H1 (cell line): ENCODE results near the gene STXBP6. TPM values are rescaled to one million over a fixed set of nuclear protein-coding genes. Genes with fewer than 3 reads are reported as not detected.

Source experiments
- CTCF ChIA-PET: fragments of 300-600 bp; sonication (Branson Sonifier 250); formaldehyde crosslinking; loops from one replicate; lab custom pipeline; 2021; ENCODE audit not compliant: partially characterized antibody; lab: Charles Lee
- POLR2A ChIA-PET: fragments of 300-600 bp; sonication (Branson Sonifier 250); formaldehyde crosslinking; loops from one replicate; lab custom pipeline; 2021; ENCODE audit warnings: inconsistent platforms; ENCODE audit not compliant: partially characterized antibody; lab: Charles Lee
- DNase-seq, 2 experiments: peaks; one replicate each; pipeline versions ENCODE4 v3.0.0 to v3.0.0-alpha.2; 2010 to 2022; ENCODE audit warnings: low spot score in 2 of 2, low read depth in 1 of 2, mixed read lengths in 1 of 2
- FAIRE-seq: peaks from 2 replicates; lab custom pipeline; 2011; peaks lifted over from hg19 to GRCh38; lab: Jason Lieb, UNC
- H2AFZ ChIP-seq: 2 replicates; pipeline ENCODE4 v1.8.1; 2012; ENCODE audit warnings: low read length, inconsistent platforms
- H2AK5ac ChIP-seq: 2 replicates; pipeline ENCODE4 v1.6.1; 2013; ENCODE audit warnings: low read depth, low read length
- H2BK120ac ChIP-seq: replicated peaks from 2 replicates; pipeline ENCODE3; 2013; ENCODE audit warnings: low read depth, low read length, inconsistent platforms
- H2BK12ac ChIP-seq: 2 replicates; pipeline ENCODE4 v1.6.1; 2013; ENCODE audit warnings: low read depth, low read length
- H2BK15ac ChIP-seq: 2 replicates; pipeline ENCODE4 v1.6.1; 2013; ENCODE audit warnings: low read length
- H2BK20ac ChIP-seq: 2 replicates; pipeline ENCODE4 v1.6.1; 2013; ENCODE audit warnings: low read length
- H2BK5ac ChIP-seq: 2 replicates; pipeline ENCODE4 v1.6.1; 2013; ENCODE audit warnings: low read depth, low read length
- H3K14ac ChIP-seq: 2 replicates; pipeline ENCODE4 v1.6.1; 2013; ENCODE audit warnings: inconsistent platforms; ENCODE audit not compliant: insufficient read length
- H3K18ac ChIP-seq: 2 replicates; pipeline ENCODE4 v1.6.1; 2013; ENCODE audit warnings: low read length; ENCODE audit errors: extremely low read depth
- H3K23ac ChIP-seq: 2 replicates; pipeline ENCODE4 v1.6.1; 2013; ENCODE audit warnings: inconsistent platforms; ENCODE audit not compliant: insufficient read length
- H3K23me2 ChIP-seq: 2 replicates; pipeline ENCODE4 v1.6.1; 2013; ENCODE audit warnings: low read depth, low read length
- H3K27ac ChIP-seq: 2 replicates; pipeline ENCODE4 v1.6.1; 2011; ENCODE audit warnings: low read depth, low read length, inconsistent platforms
- H3K27me3 ChIP-seq, 4 experiments: replicated peaks in 1 of 4; 1 replicate in 1 of 4; 2 replicates in 3 of 4; pipeline versions ENCODE4 v1.6.1 to v1.8.1; 2011 to 2013; ENCODE audit warnings: low read length in 3 of 4, mild to moderate bottlenecking in 3 of 4, inconsistent platforms in 2 of 4, mixed read lengths in 2 of 4, moderate library complexity in 1 of 4; ENCODE audit not compliant: control insufficient read depth in 3 of 4, insufficient read depth in 3 of 4; ENCODE audit errors: extremely low read depth in 1 of 4
- H3K36me3 ChIP-seq, 4 experiments: 2 replicates each; pipeline versions ENCODE4 v1.6.1 to v1.8.1; 2011 to 2013; ENCODE audit warnings: mild to moderate bottlenecking in 4 of 4, low read length in 3 of 4, moderate library complexity in 2 of 4, control low read depth in 1 of 4, inconsistent platforms in 1 of 4; ENCODE audit not compliant: insufficient read depth in 4 of 4, control insufficient read depth in 2 of 4
- H3K4ac ChIP-seq: replicated peaks from 2 replicates; pipeline ENCODE3; 2013; ENCODE audit warnings: low read length, low read depth, mixed read lengths, inconsistent platforms; ENCODE audit not compliant: insufficient read length
- H3K4me1 ChIP-seq, 4 experiments: replicated peaks in 1 of 4; 1 replicate in 1 of 4; 2 replicates in 3 of 4; pipeline versions ENCODE4 v1.6.1 to v1.8.1; 2011 to 2013; ENCODE audit warnings: low read length in 3 of 4, inconsistent platforms in 2 of 4, mixed read lengths in 1 of 4; ENCODE audit not compliant: insufficient read depth in 4 of 4, control insufficient read depth in 3 of 4
- H3K4me2 ChIP-seq, 2 experiments: 2 replicates each; pipeline versions ENCODE4 v1.6.1 to v1.8.1; 2011 to 2013; ENCODE audit warnings: low read depth in 2 of 2, low read length in 2 of 2, control low read depth in 1 of 2, inconsistent platforms in 1 of 2, mild to moderate bottlenecking in 1 of 2; ENCODE audit not compliant: insufficient read depth in 1 of 2
- H3K4me3 ChIP-seq, 4 experiments: fragments of 200-600, 300-600 bp in 1 of 4; sonication (generic), shearing (Covaris generic), sonication (Bioruptor Twin) in 1 of 4; 2 replicates each; pipeline versions ENCODE4 v1.5.1 to v1.8.1; 2011 to 2016; ENCODE audit warnings: low read length in 4 of 4, low read depth in 3 of 4, control low read depth in 2 of 4, inconsistent platforms in 2 of 4, mild to moderate bottlenecking in 2 of 4, mixed read lengths in 1 of 4, moderate library complexity in 1 of 4; ENCODE audit not compliant: insufficient read depth in 2 of 4; ENCODE audit errors: extremely low read depth in 1 of 4
- H3K56ac ChIP-seq: replicated peaks from 2 replicates; pipeline ENCODE3; 2013; ENCODE audit warnings: low read depth, mild to moderate bottlenecking, mixed read lengths, low read length, inconsistent platforms; ENCODE audit not compliant: insufficient read length
- H3K79me1 ChIP-seq: 2 replicates; pipeline ENCODE4 v1.6.1; 2013; ENCODE audit warnings: low read depth, low read length, control low read depth
- H3K79me2 ChIP-seq, 2 experiments: 2 replicates each; pipeline versions ENCODE4 v1.6.1 to v1.8.1; 2012 to 2013; ENCODE audit warnings: low read length in 2 of 2, mild to moderate bottlenecking in 2 of 2, inconsistent platforms in 1 of 2; ENCODE audit not compliant: insufficient read depth in 2 of 2, control insufficient read depth in 1 of 2
- H3K9ac ChIP-seq, 4 experiments: replicated peaks in 1 of 4; 1 replicate in 1 of 4; 2 replicates in 3 of 4; pipeline versions ENCODE4 v1.6.1 to v1.8.1; 2011 to 2013; ENCODE audit warnings: low read depth in 3 of 4, low read length in 3 of 4, control low read depth in 2 of 4, mild to moderate bottlenecking in 2 of 4, moderate library complexity in 2 of 4, inconsistent platforms in 1 of 4; ENCODE audit errors: extremely low read depth in 1 of 4
- H3K9me3 ChIP-seq, 2 experiments: 2 replicates each; pipeline versions ENCODE4 v1.6.1 to v1.8.1; 2012 to 2013; ENCODE audit warnings: mild to moderate bottlenecking in 2 of 2, moderate library complexity in 2 of 2, control low read depth in 1 of 2, inconsistent platforms in 1 of 2, low read depth in 1 of 2, low read length in 1 of 2, mixed read lengths in 1 of 2; ENCODE audit not compliant: insufficient read depth in 2 of 2
- H4K20me1 ChIP-seq, 2 experiments: replicated peaks in 1 of 2; 2 replicates each; pipeline versions ENCODE3 to v1.8.1; 2011 to 2013; ENCODE audit warnings: inconsistent platforms in 2 of 2, low read length in 2 of 2, mild to moderate bottlenecking in 1 of 2; ENCODE audit not compliant: insufficient read depth in 2 of 2, control insufficient read depth in 1 of 2
- H4K5ac ChIP-seq: 2 replicates; pipeline ENCODE4 v1.6.1; 2013; ENCODE audit warnings: low read length, low read depth, mixed read lengths, inconsistent platforms; ENCODE audit not compliant: insufficient read length
- H4K8ac ChIP-seq: 2 replicates; pipeline ENCODE4 v1.8.0; 2013; ENCODE audit warnings: mild to moderate bottlenecking, moderate library complexity, low read length, inconsistent platforms; ENCODE audit not compliant: insufficient read depth; ENCODE audit errors: extremely low read depth
- H4K91ac ChIP-seq: replicated peaks from 2 replicates; pipeline ENCODE3; 2013; ENCODE audit warnings: low read length, mixed read lengths, inconsistent platforms; ENCODE audit not compliant: insufficient read length
- RAD21 ChIP-seq, 2 experiments: IDR thresholded peaks in 1 of 2; conservative IDR thresholded peaks in 1 of 2; 2 replicates each; pipeline ENCODE4 v1.6.1; 2011; ENCODE audit warnings: low read depth in 2 of 2, low read length in 2 of 2, improper control_type of control experiment in 1 of 2, inconsistent platforms in 1 of 2, mild to moderate bottlenecking in 1 of 2, moderate library complexity in 1 of 2
- WGBS, 2 experiments: shearing (Covaris generic) in 1 of 2; methylation state at CpG; one replicate each; pipeline versions ENCODE4 v1.1.6 to v1.1.7; 2013 to 2015; ENCODE audit warnings: low lambda C conversion rate in 2 of 2, mixed read lengths in 2 of 2, inconsistent platforms in 1 of 2, low coverage in 1 of 2, missing lambda C conversion rate in 1 of 2; ENCODE audit not compliant: insufficient replicate concordance in 2 of 2, insufficient coverage in 1 of 2, insufficient read length in 1 of 2; ENCODE audit errors: extremely low coverage in 1 of 2, missing lambda C conversion rate in 1 of 2; 5-methylcytosine and 5-hydroxymethylcytosine counted together
- polyA plus RNA-seq, 7 experiments: library from polyadenylated mRNA; depleted of rRNA in 3 of 7; stranded (reverse) in 5 of 7; unstranded in 2 of 7; fragments of >200 nt in 5 of 7; fragments of 200-250 nt in 2 of 7; gene quantifications; 1 replicate in 5 of 7; 2 replicates in 1 of 7; 4 replicates in 1 of 7; pipeline versions ENCODE4 v1.2.1 to v1.2.3, GENCODE V29; 2011 to 2013; ENCODE audit warnings: missing spikeins in 2 of 7, mixed read lengths in 2 of 7
- total RNA-seq: library from RNA; stranded (reverse); fragmentation: NEBNext Ultra II Directional; extraction: Animal tissue kit (Norgen Biotek cat#: 25700); gene quantifications from 2 replicates; pipeline ENCODE4 v1.2.1, GENCODE V29; 2021

STXBP6 gene
- total and polyA plus RNA-seq, 2 of the 8 experiments (the other 6 are each of a cell fraction or from before 2014, with no cell fraction given): 9.4 to 18.1 TPM

GRCh38 chr14:24870949-24871701, 178.8 kb downstream of the STXBP6 start:
- no peaks in the 10 kb centered on the region for H3K23me2 ChIP-seq
- H3K14ac ChIP-seq: no peak overlapping the region
- no peak overlapping the region for H4K91ac ChIP-seq
- ChIA-PET POLR2A (interaction anchor here (0.6 kb wide), 1 partner anchor 107 kb away, joined by 3 read pairs; no protein-coding TSS in a partner anchor), CTCF (interaction anchor here (0.7 to 1.5 kb wide), 2 partner anchors 17 to 61 kb away, joined by 3 to 7 read pairs; no protein-coding TSS in a partner anchor)
- H4K8ac ChIP-seq: no peak overlapping the region
- no peak overlapping the region for H3K18ac ChIP-seq
- no peaks in the 10 kb centered on the region for H4K20me1 ChIP-seq
- H3K4me1 ChIP-seq: peaks cover 0 to 2% (median 0%) of the 10 kb centered on the region in 4 experiments; a peak in 1 of 7 replicates
- 82 to 100% methylated on average over 1 to 4 of the region's 4 CpGs for WGBS, 2 experiments
- H2BK15ac ChIP-seq: no peak overlapping the region
- H3K23ac ChIP-seq: no peak overlapping the region
- no peak overlapping the region for H2BK5ac ChIP-seq
- no peaks in the 10 kb centered on the region; the same call in 1 of the 2 replicates for H3K79me1 ChIP-seq
- H3K27me3 ChIP-seq: no peaks in the 10 kb centered on the region
- no peak overlapping the region for H3K4me3 ChIP-seq
- H4K5ac ChIP-seq: no peak overlapping the region
- H3K79me2 ChIP-seq: no peaks in the 10 kb centered on the region
- no peak overlapping the region for H3K9ac ChIP-seq
- H2BK12ac ChIP-seq: no peak overlapping the region
- no peak overlapping the region for H2AFZ ChIP-seq
- no peak overlapping the region for H2BK20ac ChIP-seq
- H3K9me3 ChIP-seq: no peaks in the 10 kb centered on the region
- H3K56ac ChIP-seq: no peak overlapping the region
- no peak overlapping the region for H2AK5ac ChIP-seq
- H3K27ac ChIP-seq: no peak overlapping the region
- no peak overlapping the region for H2BK120ac ChIP-seq
- DNase-seq: no peak
- H3K36me3 ChIP-seq: no peaks in the 10 kb centered on the region
- no peak for FAIRE-seq
- H3K4ac ChIP-seq: no peak overlapping the region
- no peak overlapping the region for H3K4me2 ChIP-seq
- TF ChIP-seq RAD21 (IDR thresholded peaks at IDR 0.05 in 1 of 2, conservative IDR thresholded peaks at IDR 0.05 in 1 of 2; ENCODE audit: low read depth in 2 of 2, low read length in 2 of 2): no peak
